C4-2B (cell line): ENCODE data around the gene SBK3.
"Not testable (repeated sequence)": the region's sequence is repeated elsewhere in the genome, so short reads cannot be mapped to it uniquely, and the experiment has no call there.

Source experiments
- H3K27ac ChIP-seq: fragments of 450-650 bp; 2 replicates; pipeline ENCODE4 v1.5.1; 2017
- ZFX ChIP-seq: fragments of 450-650 bp; IDR thresholded peaks from 2 replicates; pipeline ENCODE4 v1.6.1; 2017
- TF ChIP-seq, protein P1 (sequence below): fragments of 450-650 bp; conservative IDR thresholded peaks from 2 replicates; pipeline ENCODE4 v1.5.1; 2017; ENCODE audit warnings: mild to moderate bottlenecking

The SBK3 gene

GRCh38 chr19:55579766-55580621, 34.7 kb upstream of the SBK3 start:
- no peak for TF ChIP-seq ZFX
- TF ChIP-seq, protein P1, sequence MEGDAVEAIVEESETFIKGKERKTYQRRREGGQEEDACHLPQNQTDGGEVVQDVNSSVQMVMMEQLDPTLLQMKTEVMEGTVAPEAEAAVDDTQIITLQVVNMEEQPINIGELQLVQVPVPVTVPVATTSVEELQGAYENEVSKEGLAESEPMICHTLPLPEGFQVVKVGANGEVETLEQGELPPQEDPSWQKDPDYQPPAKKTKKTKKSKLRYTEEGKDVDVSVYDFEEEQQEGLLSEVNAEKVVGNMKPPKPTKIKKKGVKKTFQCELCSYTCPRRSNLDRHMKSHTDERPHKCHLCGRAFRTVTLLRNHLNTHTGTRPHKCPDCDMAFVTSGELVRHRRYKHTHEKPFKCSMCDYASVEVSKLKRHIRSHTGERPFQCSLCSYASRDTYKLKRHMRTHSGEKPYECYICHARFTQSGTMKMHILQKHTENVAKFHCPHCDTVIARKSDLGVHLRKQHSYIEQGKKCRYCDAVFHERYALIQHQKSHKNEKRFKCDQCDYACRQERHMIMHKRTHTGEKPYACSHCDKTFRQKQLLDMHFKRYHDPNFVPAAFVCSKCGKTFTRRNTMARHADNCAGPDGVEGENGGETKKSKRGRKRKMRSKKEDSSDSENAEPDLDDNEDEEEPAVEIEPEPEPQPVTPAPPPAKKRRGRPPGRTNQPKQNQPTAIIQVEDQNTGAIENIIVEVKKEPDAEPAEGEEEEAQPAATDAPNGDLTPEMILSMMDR, result no peak
- H3K27ac ChIP-seq, result peak overlapping the region; percentile 63

GRCh38 chr19:55578761-55579747, 33.7 kb upstream of the SBK3 start:
- TF ChIP-seq, protein P1, result no peak
- no peak for TF ChIP-seq ZFX
- peak overlapping the region; percentile 63; the same call in 1 of the 2 replicates for H3K27ac ChIP-seq

DNA sequence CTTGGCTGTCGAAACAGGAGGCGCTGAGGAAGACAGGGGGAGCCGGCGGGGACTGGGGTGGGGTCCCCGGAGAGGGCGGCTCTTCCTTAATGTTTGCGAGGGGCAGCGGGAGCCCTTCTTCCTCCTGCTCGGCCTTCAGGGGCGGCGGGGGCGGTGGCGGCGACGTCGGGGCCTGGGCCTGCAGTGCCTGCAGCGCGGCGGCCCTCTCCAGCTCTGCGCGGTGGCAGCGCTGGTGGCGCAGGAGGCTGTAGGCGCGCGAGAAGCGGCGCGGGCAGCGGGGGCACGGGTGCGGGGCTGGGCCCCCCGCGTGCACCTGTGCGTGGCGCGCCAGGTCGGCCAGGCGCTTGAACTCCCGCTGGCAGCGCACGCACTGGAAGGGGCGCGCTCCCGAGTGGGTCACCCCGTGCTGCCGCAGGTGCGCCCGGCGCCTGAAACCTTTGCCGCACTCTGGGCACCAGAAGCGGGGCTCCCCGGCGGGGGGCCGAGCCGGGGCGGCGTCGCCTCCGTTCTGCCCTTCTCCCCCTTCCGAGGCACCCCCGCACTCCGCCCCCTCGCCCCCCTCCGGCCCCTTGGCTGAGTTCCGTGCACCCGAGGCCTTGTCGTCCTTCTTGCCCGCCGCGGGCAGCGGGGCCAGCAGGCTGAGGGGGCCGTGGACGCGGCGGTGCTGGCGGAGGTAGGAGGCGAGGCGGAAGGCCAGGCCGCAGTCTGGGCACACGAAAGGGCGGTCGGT, 32.9 kb upstream of the SBK3 start:
- TF ChIP-seq, protein P1, result no peak
- TF ChIP-seq ZFX, result no peak
- H3K27ac ChIP-seq, result no peak overlapping the region

DNA sequence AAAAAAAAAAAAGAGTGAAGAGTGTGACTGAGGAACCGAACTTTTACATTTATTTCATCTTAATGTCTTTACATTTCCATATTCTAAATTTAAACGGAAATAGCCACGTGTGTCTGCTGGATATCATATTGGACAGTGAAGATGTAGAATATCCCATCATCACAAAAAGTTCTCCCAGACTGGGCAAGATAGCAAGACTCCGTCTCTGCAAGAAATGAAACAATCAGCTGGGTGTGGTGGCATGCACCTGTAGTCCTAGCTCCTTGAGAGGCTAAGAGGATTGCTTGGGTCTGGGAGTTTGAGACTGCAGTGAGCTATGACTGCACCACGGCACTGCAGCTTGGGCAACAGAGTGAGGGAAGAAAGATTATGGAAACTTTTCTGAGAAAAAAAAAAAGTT, 31.4 kb upstream of the SBK3 start:
- H3K27ac ChIP-seq, result no peak overlapping the region
- TF ChIP-seq, protein P1, result no peak
- no peak for TF ChIP-seq ZFX

DNA sequence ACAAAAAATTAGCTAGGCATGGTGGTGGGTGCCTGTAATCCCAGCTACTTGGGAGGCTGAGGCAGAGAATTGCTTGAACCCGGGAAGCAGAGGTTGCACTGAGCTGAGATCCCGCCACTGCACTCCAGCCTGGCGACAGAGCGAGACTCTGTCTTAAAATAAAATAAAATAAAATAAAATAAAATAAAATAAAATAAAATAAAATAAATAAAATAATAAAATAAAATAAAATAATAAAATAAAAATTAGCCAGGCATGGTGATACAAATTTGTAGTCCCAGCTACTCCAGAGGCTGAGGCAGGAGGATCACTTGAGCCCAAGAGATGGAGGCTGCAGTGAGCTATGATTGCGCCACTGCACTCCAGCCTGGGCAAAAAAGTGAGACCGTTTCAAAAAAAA, 28.6 kb upstream of the SBK3 start:
- H3K27ac ChIP-seq, result not testable (repeated sequence)

- not testable (repeated sequence) for H3K27ac ChIP-seq
Measured at GRCh38 chr19:55569477-55569876, 24.1 kb upstream of the SBK3 start.

GRCh38 chr19:55567708-55568328, 22.5 kb upstream of the SBK3 start:
- no peak overlapping the region for H3K27ac ChIP-seq
- no peak for TF ChIP-seq ZFX
- TF ChIP-seq, protein P1, result no peak
